GM12864 (cell line): ENCODE data around the gene TSHZ3.

Source experiments
- DNase-seq: peaks from one replicate; pipeline ENCODE4 v3.0.0-alpha.2; 2011; ENCODE audit warnings: low read depth
- H3K4me3 ChIP-seq: 2 replicates; pipeline ENCODE4 v1.5.1; 2011; ENCODE audit warnings: mild to moderate bottlenecking, low read depth, low read length, control low read depth
- CTCF ChIP-seq: IDR thresholded peaks from 2 replicates; pipeline ENCODE4 v1.5.1; 2011; ENCODE audit warnings: low read depth, mild to moderate bottlenecking, moderate library complexity, low read length, control low read depth, inconsistent platforms; ENCODE audit errors: missing control alignments

TSHZ3 gene

DNA sequence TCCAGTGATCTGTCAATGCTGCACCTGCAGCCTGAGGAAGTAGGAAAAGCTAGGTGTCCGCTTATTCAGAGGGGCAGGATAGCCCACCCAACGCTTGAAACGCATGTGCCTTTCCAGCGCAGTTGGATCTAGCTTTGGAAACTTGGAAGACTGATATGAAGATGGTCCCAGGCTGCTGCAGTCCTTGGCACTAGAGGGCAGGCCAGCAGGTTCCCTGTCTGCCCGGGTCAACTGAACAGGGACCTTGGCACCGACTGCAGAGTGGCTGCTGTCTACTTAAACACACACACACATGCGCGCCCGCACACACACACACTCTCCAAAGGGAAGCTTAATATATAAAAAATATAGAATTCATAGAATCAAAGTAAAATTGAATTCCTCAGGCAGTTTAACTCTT, 100.0 kb downstream of the TSHZ3 start:
- DNase-seq, result no peak
- no peak overlapping the region for H3K4me3 ChIP-seq
- no peak for TF ChIP-seq CTCF

DNA sequence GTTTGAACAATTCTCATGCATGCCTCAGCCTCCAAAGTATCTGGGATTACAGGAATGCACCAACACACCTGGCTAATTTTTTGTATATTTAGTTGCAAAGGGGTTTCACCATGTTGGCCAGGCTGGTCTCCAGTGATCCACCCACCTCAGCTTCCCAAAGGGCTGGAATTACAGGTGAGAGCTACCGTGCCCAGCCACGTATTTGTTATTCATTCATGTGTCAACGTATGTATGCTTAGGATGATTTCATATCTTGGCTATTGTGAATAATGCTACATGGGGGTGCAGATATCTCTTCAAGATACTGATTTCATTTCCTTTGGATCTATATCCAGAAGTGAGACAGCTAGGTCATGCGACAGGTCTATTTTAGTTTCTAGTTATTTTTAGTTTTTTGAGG, 113.4 kb downstream of the TSHZ3 start:
- no peak for TF ChIP-seq CTCF
- DNase-seq, result no peak

GRCh38 chr19:31233295-31233800, 115.9 kb downstream of the TSHZ3 start:
- TF ChIP-seq CTCF, result no peak
- no peak overlapping the region for H3K4me3 ChIP-seq
- DNase-seq, result no peak

More for the DNA sequence above, 113.4 kb downstream of the TSHZ3 start:
- H3K4me3 ChIP-seq, result no peak overlapping the region

GRCh38 chr19:31232871-31233270, 116.4 kb downstream of the TSHZ3 start:
- no peak for DNase-seq
- TF ChIP-seq CTCF, result no peak
- H3K4me3 ChIP-seq, result no peak overlapping the region

DNA sequence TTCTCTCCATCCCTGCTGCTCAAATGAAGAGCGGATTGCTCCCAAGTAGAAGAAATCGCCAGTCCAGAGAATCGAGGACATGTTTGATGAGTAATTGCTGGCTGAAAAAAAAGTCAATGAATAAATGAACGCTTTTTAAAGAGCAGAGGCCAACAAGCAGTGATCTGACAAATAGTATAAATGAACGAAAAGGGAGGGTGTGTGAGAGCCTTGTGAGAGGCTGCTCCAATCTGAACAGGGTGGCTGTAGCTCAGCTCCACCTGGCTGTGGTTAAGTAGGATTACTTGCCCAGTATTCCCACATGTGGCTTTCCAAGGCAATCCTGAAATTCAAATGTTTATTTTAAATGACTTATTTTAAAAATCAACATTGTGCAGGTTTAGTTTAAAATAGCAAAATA, 117.1 kb downstream of the TSHZ3 start:
- DNase-seq, result no peak
- no peak overlapping the region for H3K4me3 ChIP-seq
- TF ChIP-seq CTCF, result no peak

DNA sequence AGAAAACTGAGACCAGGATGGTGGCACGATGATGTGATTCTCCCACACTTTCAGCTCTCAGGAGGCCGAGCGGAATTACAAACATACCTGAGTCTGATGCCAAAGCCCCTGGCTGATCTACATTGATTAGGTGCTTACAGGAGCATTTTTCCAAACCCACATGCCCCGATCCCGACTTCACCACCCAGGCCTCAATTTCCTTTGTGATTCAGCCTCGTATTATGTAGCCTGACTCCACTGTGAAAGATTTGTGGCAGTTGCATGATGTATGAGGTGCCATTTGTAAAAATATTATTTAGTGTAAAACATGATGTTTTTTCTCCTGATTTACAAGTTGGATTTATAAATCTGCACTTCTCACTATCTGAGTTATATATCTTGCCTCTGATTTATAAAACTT, 118.0 kb downstream of the TSHZ3 start:
- no peak overlapping the region for H3K4me3 ChIP-seq
- TF ChIP-seq CTCF, result no peak
- DNase-seq, result no peak

DNA sequence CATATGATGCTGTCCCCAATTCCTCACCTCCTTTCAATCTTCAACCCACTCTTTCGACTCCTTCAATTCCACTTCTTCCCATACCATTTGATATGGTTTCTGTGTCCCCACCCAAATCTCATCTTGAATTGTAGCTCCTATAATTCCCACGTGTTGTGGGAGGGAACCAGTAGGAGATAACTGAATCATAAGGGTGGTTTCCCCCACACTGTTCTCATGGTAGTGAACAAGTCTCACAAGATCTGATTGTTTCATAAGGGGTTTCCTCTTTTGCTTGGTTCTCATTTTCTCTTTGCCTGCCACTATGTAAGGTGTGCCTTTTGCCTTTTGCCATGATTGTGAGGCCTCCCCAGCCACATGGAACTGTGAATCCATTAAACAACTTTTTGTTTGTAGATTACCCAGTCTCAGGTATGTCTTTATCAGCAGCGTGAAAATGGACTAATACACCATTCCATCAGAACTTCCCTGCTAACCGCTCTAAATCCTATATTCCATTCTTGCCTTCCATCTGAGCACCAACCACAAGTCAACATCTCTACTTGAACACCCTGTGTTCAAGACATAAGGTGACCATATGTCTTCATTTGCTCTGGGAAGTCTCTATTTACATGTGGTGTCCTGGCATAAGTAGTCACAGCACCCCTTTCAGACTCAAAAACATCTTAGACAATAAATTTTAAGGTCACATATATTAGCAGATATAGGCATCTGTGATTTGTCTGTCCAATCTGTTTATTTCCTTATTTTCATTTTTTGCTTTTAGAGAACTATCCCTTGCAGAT, 122.9 kb downstream of the TSHZ3 start:
- H3K4me3 ChIP-seq, result no peak overlapping the region
- DNase-seq, result no peak

More for the DNA sequence above, 122.9 kb downstream of the TSHZ3 start:
- no peak for TF ChIP-seq CTCF
